HG02678 (cell line): ENCODE results near the gene IL32.

Source experiments
- ATAC-seq: cut with Tn5 transposase; IDR thresholded peaks from one replicate; pipeline ENCODE4 v1.9.1; 2021; ENCODE audit warnings: mild to moderate bottlenecking, moderate library complexity; ENCODE audit not compliant: unreplicated experiment

Gene IL32

DNA sequence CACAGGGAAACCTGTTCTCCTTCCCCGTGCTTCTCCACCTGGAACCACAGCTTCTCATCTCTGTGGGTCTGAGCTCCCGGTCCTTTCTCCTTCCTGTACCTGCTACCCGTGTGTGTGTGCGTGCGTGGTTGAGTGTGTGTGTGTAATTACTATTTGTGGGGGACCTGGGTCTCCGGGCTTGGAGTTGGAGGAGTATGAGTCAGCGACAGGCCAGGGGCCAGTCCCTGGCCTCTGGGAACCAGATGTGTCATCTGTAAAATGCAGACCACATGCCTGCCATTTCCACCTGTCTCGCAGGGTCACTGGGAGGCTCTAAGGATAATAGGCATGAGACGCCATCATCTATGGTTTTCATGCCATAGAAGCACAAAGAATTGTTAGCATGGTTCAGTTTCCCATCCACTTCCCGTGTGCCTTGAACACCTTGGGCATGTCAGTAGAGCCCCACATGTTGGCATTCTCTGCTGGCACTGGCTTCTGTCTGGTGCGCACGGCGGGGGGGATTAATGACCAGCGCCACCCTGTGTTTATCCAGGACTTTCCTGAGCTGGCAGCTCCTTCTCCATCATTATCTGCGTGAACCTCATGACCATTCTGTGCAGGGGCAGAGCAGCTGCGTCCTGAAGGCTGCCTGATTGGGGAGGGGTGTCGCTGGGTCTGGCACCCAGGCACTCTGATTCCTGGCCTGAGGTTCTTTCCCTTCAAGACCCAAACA lies 48.5 kb downstream of the IL32 start:
- ATAC-seq: no peak

GRCh38 chr16:3115003-3115402 lies 49.6 kb downstream of the IL32 start:
- ATAC-seq: no peak

DNA sequence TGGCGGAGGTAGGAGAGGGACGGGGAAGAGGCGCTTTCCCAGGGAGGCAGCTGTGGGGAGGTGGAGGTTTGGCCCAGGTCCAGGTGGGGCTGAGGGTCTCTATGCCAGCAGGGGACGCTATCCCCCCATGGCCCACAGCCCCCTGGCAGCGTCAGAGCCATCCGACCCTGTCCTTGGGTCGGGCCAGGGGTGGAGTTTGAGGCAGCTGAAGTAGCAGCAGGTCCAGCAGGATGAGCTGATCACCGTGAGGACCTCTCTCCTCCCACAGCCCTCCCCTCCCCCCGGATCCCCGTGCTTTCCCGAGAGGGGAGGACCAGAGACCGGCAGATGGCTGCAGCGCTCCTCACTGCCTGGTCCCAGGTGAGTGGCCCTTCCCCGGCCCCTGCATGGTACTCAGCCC lies 50.1 kb downstream of the IL32 start:
- ATAC-seq: no peak

DNA sequence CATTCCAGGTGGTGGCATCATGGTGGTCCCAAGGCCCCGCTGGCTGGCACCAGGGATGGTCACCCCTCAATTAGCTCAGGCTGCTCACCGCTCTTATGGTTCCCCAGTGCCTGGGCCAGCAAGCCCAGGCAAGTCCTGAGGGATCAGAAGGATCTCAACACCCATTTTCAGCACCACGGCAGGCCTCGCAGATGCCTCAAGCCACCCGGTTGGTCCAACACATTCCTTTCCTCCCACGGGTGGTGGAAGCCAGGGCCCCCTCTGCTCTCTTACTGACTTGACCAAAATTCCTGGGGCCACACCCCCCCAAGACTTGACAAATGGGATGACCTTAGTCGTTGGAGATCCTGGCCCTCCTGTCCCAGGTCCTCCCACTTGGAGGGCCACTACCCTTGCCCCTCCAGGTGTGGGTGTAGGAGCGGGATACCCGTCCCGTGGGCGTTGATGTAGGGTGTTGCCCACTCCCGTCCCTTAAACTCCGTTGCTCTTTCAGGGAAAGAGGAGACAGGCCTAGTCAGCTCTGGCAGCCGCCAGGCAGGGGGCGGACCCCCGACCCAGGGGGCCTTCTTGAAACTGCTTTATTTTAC lies 52.9 kb downstream of the IL32 start:
- ATAC-seq: no peak

DNA sequence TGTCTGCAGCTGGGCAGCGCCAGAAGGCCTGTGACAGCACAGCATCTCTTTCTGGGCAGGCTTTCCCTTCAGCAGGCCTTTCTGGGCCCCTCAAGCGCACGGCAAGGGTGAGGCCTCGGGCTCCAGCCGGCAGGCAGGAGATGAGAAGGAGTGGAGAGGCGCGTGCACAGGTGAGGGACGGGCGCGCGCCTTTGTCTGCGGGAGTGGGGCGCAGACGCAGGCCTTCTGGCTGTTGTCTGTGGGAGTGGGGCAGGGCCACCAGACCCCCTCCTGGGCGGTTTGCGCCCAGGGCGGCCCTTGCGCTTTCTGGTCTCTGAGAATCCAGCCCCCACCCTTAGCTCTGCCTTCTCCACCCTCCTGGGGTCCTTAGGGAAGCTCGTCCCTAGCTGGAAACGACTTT lies 53.4 kb downstream of the IL32 start:
- ATAC-seq: no peak
